B cell (primary cell): ENCODE results near the gene CSDE1.

Experiments
- EZH2 ChIP-seq: IDR thresholded peaks from 2 replicates; pipeline ENCODE4 v1.6.1; 2012; ENCODE audit warnings: borderline replicate concordance, low read depth, mild to moderate bottlenecking, moderate library complexity, low read length; ENCODE audit not compliant: insufficient read depth, poor library complexity, severe bottlenecking
- TF ChIP-seq, protein P1 (sequence below): fragments of 200-600 bp; IDR thresholded peaks from one replicate; pipeline ENCODE4 v1.8.0; 2022; ENCODE audit warnings: antibody characterized with exemption, mild to moderate bottlenecking

GRCh38 chr1:114685851-114686250, 71.9 kb downstream of the CSDE1 start:
- TF ChIP-seq, protein P1, sequence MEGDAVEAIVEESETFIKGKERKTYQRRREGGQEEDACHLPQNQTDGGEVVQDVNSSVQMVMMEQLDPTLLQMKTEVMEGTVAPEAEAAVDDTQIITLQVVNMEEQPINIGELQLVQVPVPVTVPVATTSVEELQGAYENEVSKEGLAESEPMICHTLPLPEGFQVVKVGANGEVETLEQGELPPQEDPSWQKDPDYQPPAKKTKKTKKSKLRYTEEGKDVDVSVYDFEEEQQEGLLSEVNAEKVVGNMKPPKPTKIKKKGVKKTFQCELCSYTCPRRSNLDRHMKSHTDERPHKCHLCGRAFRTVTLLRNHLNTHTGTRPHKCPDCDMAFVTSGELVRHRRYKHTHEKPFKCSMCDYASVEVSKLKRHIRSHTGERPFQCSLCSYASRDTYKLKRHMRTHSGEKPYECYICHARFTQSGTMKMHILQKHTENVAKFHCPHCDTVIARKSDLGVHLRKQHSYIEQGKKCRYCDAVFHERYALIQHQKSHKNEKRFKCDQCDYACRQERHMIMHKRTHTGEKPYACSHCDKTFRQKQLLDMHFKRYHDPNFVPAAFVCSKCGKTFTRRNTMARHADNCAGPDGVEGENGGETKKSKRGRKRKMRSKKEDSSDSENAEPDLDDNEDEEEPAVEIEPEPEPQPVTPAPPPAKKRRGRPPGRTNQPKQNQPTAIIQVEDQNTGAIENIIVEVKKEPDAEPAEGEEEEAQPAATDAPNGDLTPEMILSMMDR = no peak
- TF ChIP-seq EZH2 = no peak
